ENCODE measurements around the gene KRTAP1-4. TPM values are rescaled to one million over a fixed set of nuclear protein-coding genes. Genes with fewer than 3 reads are reported as not detected.
"Not testable (repeated sequence)": the region's sequence is repeated elsewhere in the genome, so short reads cannot be mapped to it uniquely, and the experiment has no call there.

The KRTAP1-4 gene
- not detected for total RNA-seq

- DNase-seq (ENCODE audit: low spot score) (no peak), ATAC-seq (no peak)
- intact Hi-C loops (cut with DNase I): no loop called here
These were observed at the start of gene KRTAP1-4 for GRCh38 chr17:41029633-41030245. Gene KRTAP1-4 (minus strand): TSS chr17:41030195. CDS start chr17:41030078, 117 bp downstream.

GRCh38 chr17:41076788-41077187 is 46.8 kb upstream of the KRTAP1-4 start:
- intact Hi-C loops (cut with DNase I): no loop called here
- ATAC-seq (no peak), DNase-seq (ENCODE audit: low spot score) (no peak)

- DNase-seq (ENCODE audit: low spot score): no peak
- ATAC-seq: no peak
- intact Hi-C loops (cut with DNase I): no loop called here
These were observed 43.7 kb upstream of the KRTAP1-4 start for GRCh38 chr17:41073676-41074075.

GRCh38 chr17:41071606-41072360 is 41.8 kb upstream of the KRTAP1-4 start:
- ATAC-seq (no peak), DNase-seq (ENCODE audit: low spot score) (no peak)
- intact Hi-C loops (cut with DNase I): no loop called here

GRCh38 chr17:41069031-41069430 is 39.0 kb upstream of the KRTAP1-4 start:
- DNase-seq (ENCODE audit: low spot score) (no peak), ATAC-seq (no peak)
- intact Hi-C loops (cut with DNase I): no loop called here

- intact Hi-C loops (cut with DNase I): no loop called here
- ATAC-seq (no peak), DNase-seq (ENCODE audit: low spot score) (no peak)
These were observed 37.3 kb upstream of the KRTAP1-4 start for GRCh38 chr17:41067281-41067680.

GRCh38 chr17:41065829-41066624 is 36.0 kb upstream of the KRTAP1-4 start, which contains the start of gene KRTAP2-4:
Gene KRTAP2-4 (minus strand): TSS chr17:41065879. CDS start chr17:41065845, 34 bp downstream.
- ATAC-seq (no peak), DNase-seq (ENCODE audit: low spot score) (no peak)
- intact Hi-C loops (cut with DNase I): no loop called here

DNA sequence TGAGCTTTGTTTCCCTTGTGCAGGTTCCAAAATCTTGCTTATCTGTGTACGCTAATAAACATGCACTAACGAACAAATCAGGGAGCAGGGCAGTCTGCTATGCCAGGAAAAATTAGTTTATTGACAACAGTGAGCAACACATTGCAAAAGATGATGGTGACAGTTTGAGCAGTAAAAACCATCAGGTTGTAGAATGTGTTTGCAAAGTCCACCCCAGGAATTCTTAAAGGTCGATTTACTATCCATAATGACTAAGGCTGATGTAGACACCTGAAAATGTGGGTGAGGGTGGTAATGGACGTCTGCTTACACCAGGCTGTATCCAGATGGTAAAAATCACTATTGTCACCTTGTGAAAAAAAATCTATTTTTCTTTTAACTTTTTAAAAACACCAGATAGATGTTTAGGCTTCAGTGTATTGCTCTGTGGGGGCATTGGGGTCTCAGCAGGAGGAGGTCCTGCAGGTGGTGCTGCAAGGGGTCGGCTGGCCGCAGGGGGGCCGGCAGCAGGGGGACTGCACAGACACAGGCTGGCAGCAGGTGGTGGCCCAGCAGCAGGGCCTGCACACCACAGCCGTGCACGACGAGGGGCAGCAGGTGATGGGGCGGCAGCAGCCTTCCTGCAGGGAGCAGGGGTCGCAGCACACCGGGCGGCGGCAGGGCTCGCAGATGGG is 35.2 kb upstream of the KRTAP1-4 start:
- ATAC-seq; intact Hi-C loops (cut with DNase I): not testable (repeated sequence)

GRCh38 chr17:41064301-41064700 is 34.3 kb upstream of the KRTAP1-4 start:
- ATAC-seq (no peak), DNase-seq (ENCODE audit: low spot score) (no peak)
- intact Hi-C loops (cut with DNase I): no loop called here

More for the DNA sequence above, 35.2 kb upstream of the KRTAP1-4 start:
- not testable (repeated sequence) for DNase-seq (ENCODE audit: low spot score)

- ATAC-seq (no peak), DNase-seq (ENCODE audit: low spot score) (no peak)
- intact Hi-C loops (cut with DNase I): no loop called here
These were observed 33.5 kb upstream of the KRTAP1-4 start for GRCh38 chr17:41063449-41063848.

DNA sequence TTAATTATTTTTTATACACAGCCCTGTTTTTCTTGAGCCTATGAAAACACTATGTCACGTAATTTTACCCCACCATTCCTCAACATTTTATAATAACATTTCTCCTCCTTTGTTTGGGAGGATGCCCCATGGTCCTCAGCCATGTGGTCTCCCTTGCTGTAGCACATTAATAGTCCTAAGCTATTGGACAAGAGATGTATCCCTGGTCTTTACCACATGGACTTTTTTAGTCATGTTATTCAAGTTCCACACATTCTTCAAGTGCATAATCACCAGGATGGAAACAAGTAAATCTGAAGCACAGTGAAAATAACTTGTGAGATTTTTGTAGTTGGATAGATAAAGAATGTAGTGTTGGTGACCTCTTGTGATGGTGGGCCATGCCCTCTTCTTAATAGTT is 32.0 kb upstream of the KRTAP1-4 start:
- no peak for DNase-seq (ENCODE audit: low spot score)
- peak; percentile 67 for ATAC-seq
- intact Hi-C loops (cut with DNase I): no loop called here

GRCh38 chr17:41060052-41060604 is 30.1 kb upstream of the KRTAP1-4 start, which contains the start of gene KRTAP2-3:
Gene KRTAP2-3 (minus strand): TSS chr17:41060114. CDS start chr17:41060050, 64 bp downstream.
- ATAC-seq (no peak), DNase-seq (ENCODE audit: low spot score) (no peak)
- intact Hi-C loops (cut with DNase I): no loop called here

GRCh38 chr17:41059276-41060051 is 29.5 kb upstream of the KRTAP1-4 start:
- DNase-seq (ENCODE audit: low spot score); intact Hi-C loops (cut with DNase I); ATAC-seq: not testable (repeated sequence)

GRCh38 chr17:41058741-41059140 is 28.7 kb upstream of the KRTAP1-4 start:
- no peak for ATAC-seq
- DNase-seq (ENCODE audit: low spot score): no peak
- intact Hi-C loops (cut with DNase I): no loop called here

- intact Hi-C loops (cut with DNase I): no loop called here
- DNase-seq (ENCODE audit: low spot score) (no peak), ATAC-seq (no peak)
These were observed 27.6 kb upstream of the KRTAP1-4 start for GRCh38 chr17:41057547-41057946.

DNA sequence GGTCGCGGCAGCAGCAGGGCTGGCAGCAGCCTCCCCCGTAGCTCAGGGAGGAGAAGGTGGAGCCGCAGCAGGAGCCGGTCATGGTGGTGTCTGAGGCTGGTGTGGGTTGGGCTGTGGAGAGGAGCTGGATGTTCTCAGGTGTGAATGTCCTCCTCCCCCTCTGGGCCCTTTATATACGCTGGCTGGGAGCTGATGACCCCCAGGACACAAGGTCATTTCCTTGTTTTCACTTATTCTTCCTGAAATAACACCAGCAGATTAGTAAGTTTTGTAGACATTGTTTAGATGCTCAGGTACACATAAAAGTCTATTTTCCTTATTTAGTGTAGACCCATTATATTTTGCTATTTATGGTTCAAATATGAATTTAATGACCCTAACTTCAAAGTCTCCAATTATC is 25.1 kb upstream of the KRTAP1-4 start, which contains the start of gene KRTAP2-2:
Gene KRTAP2-2, minus strand, starts transcription at position 101 of the 400 bp plus-strand sequence. Its CDS starts 19 bp downstream, at position 82.
- ATAC-seq; intact Hi-C loops (cut with DNase I): not testable (repeated sequence)

GRCh38 chr17:41054556-41054955 is 24.6 kb upstream of the KRTAP1-4 start:
- DNase-seq (ENCODE audit: low spot score); intact Hi-C loops (cut with DNase I); ATAC-seq: not testable (repeated sequence)

More for the DNA sequence above, 25.1 kb upstream of the KRTAP1-4 start, which contains the start of gene KRTAP2-2:
- not testable (repeated sequence) for DNase-seq (ENCODE audit: low spot score)

DNA sequence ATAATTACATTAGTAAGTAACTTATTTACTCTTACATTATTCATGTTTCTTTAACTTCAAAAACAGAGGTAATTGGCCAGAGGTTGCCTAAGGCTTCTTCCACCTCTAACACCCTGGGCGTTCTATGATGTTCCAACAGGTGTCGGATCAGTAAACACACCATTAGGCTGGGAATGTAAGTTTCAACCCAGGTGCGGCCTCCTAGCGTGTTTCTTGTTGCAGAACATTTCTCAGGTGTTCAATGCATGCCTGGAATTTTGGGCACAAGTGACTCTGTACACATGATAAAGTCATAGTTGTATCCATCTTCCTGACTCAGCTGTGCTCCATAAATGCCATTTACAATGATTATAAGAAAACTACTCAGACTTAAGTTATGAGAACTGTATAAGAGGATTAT is 24.0 kb upstream of the KRTAP1-4 start:
- ATAC-seq (no peak), DNase-seq (ENCODE audit: low spot score) (no peak)
- intact Hi-C loops (cut with DNase I): no loop called here

All from sciatic nerve (tissue), 2 donors.